Measurements from ENCODE around the gene GOLGA8B.

DNA sequence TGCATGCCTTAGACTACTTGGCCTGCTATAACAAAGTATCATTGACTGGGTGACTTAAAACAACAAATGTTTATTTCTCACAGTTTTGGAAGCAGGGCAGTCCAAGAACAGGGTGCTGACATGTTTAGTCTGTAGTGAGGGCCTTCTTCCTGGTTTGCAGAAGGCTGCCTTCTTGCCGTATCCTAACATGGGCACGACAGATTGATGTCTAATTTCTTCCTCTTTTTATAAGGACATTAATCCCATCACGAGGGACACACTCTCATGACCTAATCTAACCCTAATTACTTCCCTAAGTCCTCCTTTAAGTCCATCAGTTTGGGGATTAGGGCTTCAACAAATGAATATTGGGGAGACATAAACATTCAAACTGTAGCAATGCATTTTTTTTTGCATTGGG, 10.9 kb upstream of the GOLGA8B start:
- TF ChIP-seq, protein P1, sequence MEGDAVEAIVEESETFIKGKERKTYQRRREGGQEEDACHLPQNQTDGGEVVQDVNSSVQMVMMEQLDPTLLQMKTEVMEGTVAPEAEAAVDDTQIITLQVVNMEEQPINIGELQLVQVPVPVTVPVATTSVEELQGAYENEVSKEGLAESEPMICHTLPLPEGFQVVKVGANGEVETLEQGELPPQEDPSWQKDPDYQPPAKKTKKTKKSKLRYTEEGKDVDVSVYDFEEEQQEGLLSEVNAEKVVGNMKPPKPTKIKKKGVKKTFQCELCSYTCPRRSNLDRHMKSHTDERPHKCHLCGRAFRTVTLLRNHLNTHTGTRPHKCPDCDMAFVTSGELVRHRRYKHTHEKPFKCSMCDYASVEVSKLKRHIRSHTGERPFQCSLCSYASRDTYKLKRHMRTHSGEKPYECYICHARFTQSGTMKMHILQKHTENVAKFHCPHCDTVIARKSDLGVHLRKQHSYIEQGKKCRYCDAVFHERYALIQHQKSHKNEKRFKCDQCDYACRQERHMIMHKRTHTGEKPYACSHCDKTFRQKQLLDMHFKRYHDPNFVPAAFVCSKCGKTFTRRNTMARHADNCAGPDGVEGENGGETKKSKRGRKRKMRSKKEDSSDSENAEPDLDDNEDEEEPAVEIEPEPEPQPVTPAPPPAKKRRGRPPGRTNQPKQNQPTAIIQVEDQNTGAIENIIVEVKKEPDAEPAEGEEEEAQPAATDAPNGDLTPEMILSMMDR (IDR thresholded peaks at IDR 0.05): no peak
- TF ChIP-seq POLR2A (IDR thresholded peaks at IDR 0.05; ENCODE audit: low read depth): no peak
- TF ChIP-seq POLR2AphosphoS5 (IDR thresholded peaks at IDR 0.05): no peak

Data from esophagus muscularis mucosa (tissue), 3 donors.